ENCODE results near the gene LRRC17. TPM values are rescaled to one million over a fixed set of nuclear protein-coding genes. Genes with fewer than 3 reads are reported as not detected.

Gene LRRC17
- polyA plus RNA-seq, 1 donor from 2014 or later = 6.7 TPM

DNA sequence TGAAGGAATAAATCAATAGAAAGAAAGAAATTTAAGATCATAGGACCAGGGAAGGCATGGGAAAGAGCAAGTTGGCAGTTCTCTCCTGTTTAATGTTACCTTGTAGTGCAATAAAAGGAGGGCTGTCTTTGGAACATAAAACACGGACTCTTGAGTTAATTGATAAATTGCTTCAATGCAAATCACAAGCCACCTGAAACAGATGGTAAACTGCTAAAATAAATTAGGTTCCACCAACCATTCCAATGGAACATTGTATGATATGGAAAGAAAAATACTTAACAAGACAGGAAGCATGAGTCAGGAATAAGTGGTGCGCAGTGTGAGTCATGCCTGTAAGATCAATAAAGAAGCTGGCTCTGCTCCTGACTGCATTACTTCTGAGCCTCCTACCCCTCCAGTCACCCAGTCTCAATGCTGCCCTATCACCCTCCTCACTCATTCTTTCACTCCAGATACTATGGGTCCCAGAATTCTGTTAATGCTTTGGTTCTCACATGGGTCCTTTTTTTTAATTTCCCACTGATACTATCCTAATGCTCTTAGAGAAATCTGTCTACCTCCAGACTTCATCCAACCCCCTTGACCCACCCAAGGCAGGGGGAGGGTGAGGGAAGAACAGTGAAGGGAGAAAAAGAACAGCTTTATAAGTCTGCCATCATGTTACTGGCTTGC is 78.9 kb downstream of the LRRC17 start:
- H3K27ac ChIP-seq (ENCODE audit: low read length) = no peak overlapping the region
- H3K4me2 ChIP-seq (ENCODE audit: low read length) = no peak overlapping the region
- H3K27me3 ChIP-seq (ENCODE audit: insufficient read depth, low read depth, low read length) = no peaks in the 10 kb centered on the region
- H3K9me2 ChIP-seq (ENCODE audit: insufficient read depth, low read length) = no peaks in the 10 kb centered on the region
- H3K9me3 ChIP-seq (ENCODE audit: low read length) = no peaks in the 10 kb centered on the region
- H3K36me3 ChIP-seq (ENCODE audit: insufficient read depth, low read length) = no peaks in the 10 kb centered on the region
- H3K9ac ChIP-seq (ENCODE audit: low read length) = no peak overlapping the region
- TF ChIP-seq, protein P1, sequence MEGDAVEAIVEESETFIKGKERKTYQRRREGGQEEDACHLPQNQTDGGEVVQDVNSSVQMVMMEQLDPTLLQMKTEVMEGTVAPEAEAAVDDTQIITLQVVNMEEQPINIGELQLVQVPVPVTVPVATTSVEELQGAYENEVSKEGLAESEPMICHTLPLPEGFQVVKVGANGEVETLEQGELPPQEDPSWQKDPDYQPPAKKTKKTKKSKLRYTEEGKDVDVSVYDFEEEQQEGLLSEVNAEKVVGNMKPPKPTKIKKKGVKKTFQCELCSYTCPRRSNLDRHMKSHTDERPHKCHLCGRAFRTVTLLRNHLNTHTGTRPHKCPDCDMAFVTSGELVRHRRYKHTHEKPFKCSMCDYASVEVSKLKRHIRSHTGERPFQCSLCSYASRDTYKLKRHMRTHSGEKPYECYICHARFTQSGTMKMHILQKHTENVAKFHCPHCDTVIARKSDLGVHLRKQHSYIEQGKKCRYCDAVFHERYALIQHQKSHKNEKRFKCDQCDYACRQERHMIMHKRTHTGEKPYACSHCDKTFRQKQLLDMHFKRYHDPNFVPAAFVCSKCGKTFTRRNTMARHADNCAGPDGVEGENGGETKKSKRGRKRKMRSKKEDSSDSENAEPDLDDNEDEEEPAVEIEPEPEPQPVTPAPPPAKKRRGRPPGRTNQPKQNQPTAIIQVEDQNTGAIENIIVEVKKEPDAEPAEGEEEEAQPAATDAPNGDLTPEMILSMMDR (IDR thresholded peaks at IDR 0.05; ENCODE audit: poor library complexity, severe bottlenecking) = no peak
- TF ChIP-seq SMC3 (conservative IDR thresholded peaks at IDR 0.05; ENCODE audit: poor library complexity) (no peak), MXI1 (conservative IDR thresholded peaks at IDR 0.05; ENCODE audit: poor library complexity, severe bottlenecking) (no peak), POLR2AphosphoS5 (IDR thresholded peaks at IDR 0.05) (no peak), EP300 (conservative IDR thresholded peaks at IDR 0.05; ENCODE audit: poor library complexity, severe bottlenecking) (no peak), EZH2 (IDR thresholded peaks at IDR 0.05; ENCODE audit: borderline replicate concordance, insufficient read depth, low read length, poor library complexity, severe bottlenecking) (no peak), REST (IDR thresholded peaks at IDR 0.05; ENCODE audit: borderline replicate concordance) (no peak), TAF1 (IDR thresholded peaks at IDR 0.05; ENCODE audit: low read depth) (no peak), RAD21 (conservative IDR thresholded peaks at IDR 0.05) (no peak)
- H3K79me2 ChIP-seq (replicated peaks; ENCODE audit: insufficient read depth, low read length) = no peaks in the 10 kb centered on the region
- no peak overlapping the region for H3K4me3 ChIP-seq (ENCODE audit: low read length)
- H4K20me1 ChIP-seq (ENCODE audit: insufficient read depth) = no peaks in the 10 kb centered on the region
- H3F3A ChIP-seq (ENCODE audit: insufficient read depth, low read length, poor library complexity, severe bottlenecking) = no peaks in the 10 kb centered on the region
- no peak overlapping the region for H2AFZ ChIP-seq (ENCODE audit: low read depth, low read length)

DNA sequence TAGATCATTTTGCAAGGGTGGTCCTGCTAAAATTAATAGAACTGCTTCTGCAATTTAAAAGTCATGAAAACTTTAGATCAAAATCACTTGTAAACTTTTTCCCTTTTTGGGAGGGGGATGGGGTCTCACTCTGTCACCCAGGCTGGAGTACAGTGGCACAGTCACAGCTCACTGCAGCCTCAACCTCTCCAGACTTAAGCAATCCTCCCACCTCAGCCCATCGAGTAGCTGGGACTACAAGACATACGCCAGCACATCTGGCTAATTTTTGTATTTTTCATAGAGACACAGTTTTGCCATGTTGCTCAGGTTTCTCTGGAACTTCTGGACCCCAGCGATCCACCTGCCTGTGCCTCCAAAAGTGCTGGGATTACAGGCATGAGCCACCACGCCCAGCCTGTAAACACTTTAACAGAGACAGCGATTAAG is 79.7 kb downstream of the LRRC17 start:
- H3K27ac ChIP-seq (ENCODE audit: low read length) = no peak overlapping the region
- H3K9me2 ChIP-seq (ENCODE audit: insufficient read depth, low read length) = no peaks in the 10 kb centered on the region
- H3K9ac ChIP-seq (ENCODE audit: low read length) = no peak overlapping the region
- no peaks in the 10 kb centered on the region for H3K27me3 ChIP-seq (ENCODE audit: insufficient read depth, low read depth, low read length)
- H3K4me2 ChIP-seq (ENCODE audit: low read length) = no peak overlapping the region
- no peak for TF ChIP-seq MXI1 (conservative IDR thresholded peaks at IDR 0.05; ENCODE audit: poor library complexity, severe bottlenecking)
- TF ChIP-seq EP300 (conservative IDR thresholded peaks at IDR 0.05; ENCODE audit: poor library complexity, severe bottlenecking) = no peak
- no peak for TF ChIP-seq RAD21 (conservative IDR thresholded peaks at IDR 0.05)
- TF ChIP-seq TAF1 (IDR thresholded peaks at IDR 0.05; ENCODE audit: low read depth) = no peak
- no peak for TF ChIP-seq SMC3 (conservative IDR thresholded peaks at IDR 0.05; ENCODE audit: poor library complexity)
- TF ChIP-seq POLR2AphosphoS5 (IDR thresholded peaks at IDR 0.05) = no peak
- H3F3A ChIP-seq (ENCODE audit: insufficient read depth, low read length, poor library complexity, severe bottlenecking) = no peaks in the 10 kb centered on the region
- H2AFZ ChIP-seq (ENCODE audit: low read depth, low read length) = no peak overlapping the region
- H4K20me1 ChIP-seq (ENCODE audit: insufficient read depth) = no peaks in the 10 kb centered on the region
- no peak overlapping the region for H3K4me3 ChIP-seq (ENCODE audit: low read length)
- H3K79me2 ChIP-seq (replicated peaks; ENCODE audit: insufficient read depth, low read length) = no peaks in the 10 kb centered on the region
- H3K9me3 ChIP-seq (ENCODE audit: low read length) = no peaks in the 10 kb centered on the region
- no peaks in the 10 kb centered on the region for H3K36me3 ChIP-seq (ENCODE audit: insufficient read depth, low read length)

All from neural cell (in vitro differentiated cells).